Right cardiac atrium (tissue), 5 donors: ENCODE data around the gene VGLL3. TPM values are rescaled to one million over a fixed set of nuclear protein-coding genes. Genes with fewer than 3 reads are reported as not detected.

Source experiments
- ATAC-seq, 2 donors: fragments of 200-7000 bp; cut with Tn5 transposase; one replicate each; pipeline versions ENCODE4 v1.8.0 to v1.9.1; 2020; ENCODE audit warnings: moderate library complexity in 2 of 2, mild to moderate bottlenecking in 1 of 2
- DNase-seq, 3 donors: peaks; one replicate each; pipeline ENCODE4 v3.0.0-alpha.2; 2020
- H3K27ac ChIP-seq: one replicate; pipeline ENCODE4 v1.5.1; 2013; ENCODE audit warnings: mild to moderate bottlenecking, low read length, control low read depth, moderate library complexity
- H3K27me3 ChIP-seq: one replicate; pipeline ENCODE4 v1.6.1; 2013; ENCODE audit not compliant: control insufficient read depth, insufficient read depth
- H3K4me1 ChIP-seq: one replicate; pipeline ENCODE4 v1.6.1; 2013; ENCODE audit warnings: low read length; ENCODE audit not compliant: control insufficient read depth, insufficient read depth
- H3K4me3 ChIP-seq: one replicate; pipeline ENCODE4 v1.5.1; 2013; ENCODE audit warnings: low read length, control low read depth
- H3K9me3 ChIP-seq: one replicate; pipeline ENCODE4 v1.6.1; 2013; ENCODE audit warnings: low read length; ENCODE audit not compliant: control insufficient read depth
- WGBS: extraction: QIAGEN DNeasy Blood & Tissue Kit; methylation state at CpG from one replicate; pipeline ENCODE4 v1.1.7; 2013; 5-methylcytosine and 5-hydroxymethylcytosine counted together
- intact Hi-C, 4 donors: fragments of 100-400 bp; cut with DNase I; formaldehyde crosslinking; loops; one replicate each; pipeline versions ENCODE4 v1.11.0 to v1.14.0; 2022 to 2023
- polyA plus RNA-seq: library from polyadenylated mRNA; stranded (reverse); fragments of 200-250 nt; gene quantifications from one replicate; pipeline ENCODE4 v1.2.3, GENCODE V29; 2013
- total RNA-seq, 4 donors: library from RNA; stranded (reverse); fragmentation: NEBNext Ultra II Directional; extraction: Animal tissue kit (Norgen Biotek cat#: 25700); gene quantifications; one replicate each; pipeline ENCODE4 v1.2.1, GENCODE V29; 2021
- donor health status: healthy with polysubstance abuse.
- donor health status: DM: no; HTN: yes; CAD: no.
- donor health status: DM: no; HTN: no; CAD: no.
- donor health status: DM: no; HTN: yes; CAD: no; lungs with severe emphysema.
- donor health status: DM: yes; HTN: yes; CAD: no.

VGLL3 gene
- total and polyA plus RNA-seq, 5 donors: 2.2 to 10.9 (median 7.4) TPM

- no peak for ATAC-seq
- Histone ChIP-seq H3K27ac (no peak overlapping the region), H3K27me3 (no peaks in the 10 kb centered on the region), H3K4me1 (no peaks in the 10 kb centered on the region), H3K4me3 (no peak overlapping the region), H3K9me3 (no peaks in the 10 kb centered on the region)
- intact Hi-C loops: no loop called here
- DNase-seq: no peak
- WGBS: 84% methylated on average over 3 of the region's 3 CpGs
Measured at GRCh38 chr3:86950717-86951116, 40.2 kb downstream of the VGLL3 start.

DNA sequence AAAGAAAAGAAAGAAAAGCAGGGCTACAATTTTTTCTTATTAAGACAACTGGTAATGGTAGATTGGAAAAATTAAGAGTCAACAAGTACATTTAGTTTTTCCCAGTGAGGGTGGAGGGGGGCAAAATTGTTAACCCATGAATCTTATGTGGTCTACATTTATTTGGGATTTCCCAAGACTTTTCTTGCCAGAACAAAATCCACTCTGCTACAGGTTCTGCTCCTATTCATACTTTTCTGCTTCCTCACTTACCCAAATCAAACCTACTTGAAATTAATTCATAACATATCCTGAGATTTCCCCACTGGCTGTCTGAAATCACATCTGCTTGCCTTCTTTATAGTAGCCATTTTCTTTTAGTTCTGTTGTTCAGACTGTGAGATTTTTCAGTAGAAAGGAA lies 41.1 kb downstream of the VGLL3 start:
- Histone ChIP-seq H3K4me1 (no peaks in the 10 kb centered on the region), H3K27me3 (no peaks in the 10 kb centered on the region), H3K4me3 (no peak overlapping the region), H3K9me3 (no peaks in the 10 kb centered on the region), H3K27ac (no peak overlapping the region)
- intact Hi-C loops: no loop called here
- DNase-seq (no peak), ATAC-seq (no peak)

DNA sequence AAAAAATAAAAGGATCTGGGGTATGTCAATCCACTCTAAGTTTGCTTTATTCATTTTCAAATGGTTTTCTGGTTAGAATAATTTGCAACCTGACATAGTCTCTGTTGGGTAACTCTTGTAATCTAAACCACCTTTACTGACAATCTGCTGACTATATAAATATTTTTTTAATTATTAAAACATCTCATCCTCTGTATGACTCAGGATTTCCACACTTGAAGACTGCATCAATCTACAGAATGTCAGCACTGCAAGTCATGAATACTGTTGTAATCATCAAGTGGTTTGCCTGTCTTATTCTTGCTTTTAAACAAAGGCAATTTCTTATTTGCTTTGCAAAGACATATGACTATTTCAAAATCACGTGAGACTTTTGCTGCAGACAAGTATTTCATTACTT lies 42.1 kb downstream of the VGLL3 start:
- Histone ChIP-seq H3K9me3 (no peaks in the 10 kb centered on the region), H3K4me1 (no peaks in the 10 kb centered on the region), H3K27me3 (no peaks in the 10 kb centered on the region), H3K27ac (no peak overlapping the region), H3K4me3 (no peak overlapping the region)
- no peak for ATAC-seq
- intact Hi-C loops: no loop called here
- WGBS: 69% methylated on average over 1 of the region's 1 CpG
- DNase-seq: no peak

DNA sequence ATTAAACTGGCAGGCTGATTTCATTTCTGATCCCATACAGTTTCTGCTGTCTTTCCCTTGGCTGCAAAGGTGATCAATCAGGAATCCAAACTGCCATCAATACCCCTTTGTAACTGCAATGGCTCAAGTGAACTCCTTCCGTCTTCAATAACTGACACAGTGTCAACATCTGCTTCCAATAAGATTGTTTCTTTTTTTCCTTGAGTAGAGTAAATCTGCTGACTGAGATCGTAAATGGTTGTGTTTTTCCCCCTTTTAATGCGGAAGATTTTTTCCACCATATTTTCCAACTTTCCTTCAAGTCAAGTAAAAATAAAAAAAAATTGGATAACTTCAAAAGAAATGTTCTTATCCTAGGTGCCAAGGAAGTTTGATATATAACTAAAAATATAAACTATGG lies 48.7 kb downstream of the VGLL3 start:
- DNase-seq: no peak

GRCh38 chr3:86938416-86939105 lies 52.4 kb downstream of the VGLL3 start:
- H3K4me3 ChIP-seq: no peak overlapping the region
- intact Hi-C loops: no loop called here
- WGBS: 60% methylated on average over 3 of the region's 3 CpGs
- ATAC-seq (no peak), DNase-seq (no peak)
- H3K4me1 ChIP-seq: no peaks in the 10 kb centered on the region
- no peaks in the 10 kb centered on the region for H3K27me3 ChIP-seq
- no peak overlapping the region for H3K27ac ChIP-seq
- H3K9me3 ChIP-seq: no peaks in the 10 kb centered on the region

More for the DNA sequence above, 48.7 kb downstream of the VGLL3 start:
- H3K27ac ChIP-seq: no peak overlapping the region
- no peaks in the 10 kb centered on the region for H3K9me3 ChIP-seq
- H3K4me1 ChIP-seq: no peaks in the 10 kb centered on the region
- ATAC-seq: no peak
- no peaks in the 10 kb centered on the region for H3K27me3 ChIP-seq
- intact Hi-C loops: no loop called here
- H3K4me3 ChIP-seq: no peak overlapping the region
- WGBS: 80% methylated on average over 3 of the region's 3 CpGs

DNA sequence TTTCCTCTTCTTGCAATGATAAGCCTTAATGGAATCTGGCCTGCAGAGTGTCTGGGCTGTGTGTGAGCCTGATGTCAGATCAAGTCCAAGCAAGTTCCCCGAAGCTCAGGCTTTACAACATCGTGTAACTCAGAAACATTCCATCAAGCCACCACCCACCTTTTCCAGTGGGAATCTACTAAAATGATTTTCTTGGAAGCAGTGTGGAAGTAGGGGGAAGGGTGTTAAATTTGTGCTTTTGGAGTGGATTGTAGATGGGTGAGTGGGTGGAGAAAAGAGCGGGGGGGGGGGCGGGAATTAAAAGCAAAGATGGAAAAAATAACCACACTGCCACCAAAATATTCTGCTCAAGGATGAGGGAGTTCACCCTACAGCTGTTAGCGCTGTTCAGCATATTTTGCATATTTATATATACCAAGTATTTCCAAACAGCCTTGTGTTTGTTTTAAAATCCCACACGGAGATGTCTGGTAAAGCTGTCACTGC lies 53.6 kb downstream of the VGLL3 start:
- Histone ChIP-seq H3K9me3 (no peaks in the 10 kb centered on the region), H3K4me3 (no peak overlapping the region), H3K27ac (no peak overlapping the region), H3K27me3 (no peaks in the 10 kb centered on the region), H3K4me1 (no peaks in the 10 kb centered on the region)
- 61% methylated on average over 6 of the region's 6 CpGs for WGBS
- intact Hi-C loops: no loop called here
- DNase-seq: peak; percentile 35 to 43 (median 43)
- peak; percentile 86 to 93 for ATAC-seq

DNA sequence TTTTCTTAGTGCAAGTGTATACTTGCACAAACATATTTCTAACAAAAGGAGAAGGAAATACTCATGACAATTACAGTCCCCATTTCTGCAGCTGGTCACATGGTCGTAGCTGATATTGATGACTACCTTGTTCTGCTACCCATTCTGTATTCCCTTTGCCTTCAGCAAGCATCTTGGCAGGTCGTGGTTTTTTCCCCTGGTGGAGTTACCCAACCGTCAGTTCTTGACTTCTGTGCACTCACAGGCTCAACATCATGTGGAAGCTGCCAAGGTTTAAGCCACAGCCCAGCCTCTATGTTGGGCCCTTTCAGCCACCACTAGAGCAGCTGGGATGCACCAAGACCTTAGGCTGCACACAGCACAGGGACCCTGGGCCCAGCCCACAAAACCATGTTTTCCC lies 56.1 kb downstream of the VGLL3 start:
- DNase-seq (peak in 1 of 3 donors; percentile 8), ATAC-seq (no peak)
- intact Hi-C loops: no loop called here
- no peak overlapping the region for H3K27ac ChIP-seq
- H3K4me1 ChIP-seq: no peaks in the 10 kb centered on the region
- 63% methylated on average over 3 of the region's 3 CpGs for WGBS
- H3K9me3 ChIP-seq: no peaks in the 10 kb centered on the region
- H3K4me3 ChIP-seq: no peak overlapping the region
- no peaks in the 10 kb centered on the region for H3K27me3 ChIP-seq

DNA sequence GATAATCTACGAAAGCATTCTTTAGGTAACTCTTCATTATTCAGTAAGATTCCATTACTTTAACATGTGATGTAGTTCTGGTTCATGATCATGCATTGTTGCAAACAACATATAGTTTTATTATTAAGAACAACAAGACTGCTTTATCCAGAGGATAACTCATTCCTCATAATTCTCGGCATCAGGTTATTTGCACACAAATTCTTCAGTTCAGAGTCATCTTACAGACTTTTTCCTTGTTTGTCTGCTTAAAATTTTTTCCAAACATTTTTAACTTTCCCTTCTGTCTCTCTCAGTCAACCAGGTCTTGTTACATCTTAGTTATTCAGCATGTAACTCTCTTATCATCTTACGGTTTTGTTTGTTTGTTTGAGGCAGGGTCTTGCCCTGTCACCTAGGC lies 60.1 kb downstream of the VGLL3 start:
- DNase-seq: no peak
- 75% methylated on average over 3 of the region's 3 CpGs for WGBS
- no peaks in the 10 kb centered on the region for H3K4me1 ChIP-seq
- H3K9me3 ChIP-seq: no peaks in the 10 kb centered on the region
- H3K27ac ChIP-seq: no peak overlapping the region
- H3K4me3 ChIP-seq: no peak overlapping the region
- no peaks in the 10 kb centered on the region for H3K27me3 ChIP-seq
- ATAC-seq: no peak
- intact Hi-C loops: no loop called here

DNA sequence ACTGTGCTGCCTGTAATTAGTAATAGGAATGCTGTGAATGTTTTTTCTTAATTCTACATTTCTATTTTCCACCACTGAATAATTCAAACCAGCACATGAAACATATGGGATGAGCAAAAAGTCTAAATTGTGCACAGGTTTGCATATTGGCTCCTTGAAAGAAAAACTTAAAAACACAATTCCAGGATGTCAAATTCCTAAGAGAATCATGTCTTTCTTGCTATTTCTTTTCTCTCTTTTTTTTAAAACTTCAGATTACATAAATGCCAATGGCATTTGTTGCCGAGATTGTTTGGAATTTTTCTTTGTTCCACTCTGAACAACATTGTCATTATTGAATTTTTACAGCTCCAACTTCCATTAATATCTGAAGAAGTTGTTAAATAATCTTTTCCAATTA lies 60.8 kb downstream of the VGLL3 start:
- ATAC-seq (no peak), DNase-seq (no peak)
- intact Hi-C loops: no loop called here
- Histone ChIP-seq H3K27me3 (no peaks in the 10 kb centered on the region), H3K27ac (no peak overlapping the region), H3K4me1 (no peaks in the 10 kb centered on the region), H3K4me3 (no peak overlapping the region), H3K9me3 (no peaks in the 10 kb centered on the region)
- WGBS: 36% methylated on average over 1 of the region's 1 CpG

DNA sequence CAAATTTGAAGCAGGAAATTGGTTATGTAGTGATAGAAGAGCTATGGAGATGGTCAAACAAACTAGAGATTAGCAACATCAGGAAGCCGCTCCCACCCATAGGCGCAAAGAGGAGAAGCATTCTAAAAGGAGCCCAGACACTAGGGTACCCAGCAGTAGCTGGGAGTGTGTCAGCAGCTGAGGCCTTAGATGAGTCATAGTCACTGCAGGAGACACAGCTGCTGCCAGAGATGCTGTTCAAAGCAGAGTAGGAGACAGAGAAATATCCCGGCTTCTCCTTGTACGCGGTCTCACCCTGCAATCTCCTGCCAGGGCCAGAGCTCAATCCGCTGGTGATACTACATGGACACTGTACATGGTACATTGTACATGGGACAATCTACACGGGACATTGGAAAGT lies 61.9 kb downstream of the VGLL3 start:
- no peaks in the 10 kb centered on the region for H3K4me1 ChIP-seq
- no peak overlapping the region for H3K4me3 ChIP-seq
- WGBS: 90% methylated on average over 7 of the region's 7 CpGs
- intact Hi-C loops: no loop called here
- H3K27me3 ChIP-seq: no peaks in the 10 kb centered on the region
- H3K9me3 ChIP-seq: no peaks in the 10 kb centered on the region
- DNase-seq (peak in 1 of 3 donors; percentile 12), ATAC-seq (no peak)
- H3K27ac ChIP-seq: no peak overlapping the region

GRCh38 chr3:86923071-86923491 lies 67.9 kb downstream of the VGLL3 start:
- H3K9me3 ChIP-seq: no peaks in the 10 kb centered on the region
- no peaks in the 10 kb centered on the region for H3K27me3 ChIP-seq
- H3K4me3 ChIP-seq: no peak overlapping the region
- no peak overlapping the region for H3K27ac ChIP-seq
- H3K4me1 ChIP-seq: no peaks in the 10 kb centered on the region
- intact Hi-C loops: no loop called here
- DNase-seq (no peak), ATAC-seq (peak in 1 of 2 donors; percentile 41)
- 59% methylated on average over 3 of the region's 3 CpGs for WGBS
